Smooth muscle cell (in vitro differentiated cells): ENCODE measurements around the gene PTPN21. TPM values are rescaled to one million over a fixed set of nuclear protein-coding genes. Genes with fewer than 3 reads are reported as not detected.

Experiments
- DNase-seq: peaks from one replicate; lab custom pipeline; 2025; ENCODE audit not compliant: unreplicated experiment; lab: John Stamatoyannopoulos, UW
- H2AFZ ChIP-seq: fragments of 200-600 bp; sonication (generic); 2 replicates; pipeline ENCODE4 v1.6.0; 2016; ENCODE audit warnings: antibody characterized with exemption, low read depth, mild to moderate bottlenecking
- H3F3A ChIP-seq: fragments of 200-600 bp; sonication (generic); 2 replicates; pipeline ENCODE4 v1.6.0; 2017; ENCODE audit warnings: antibody characterized with exemption, low read depth
- H3K27ac ChIP-seq: fragments of 200-600 bp; sonication (generic); 2 replicates; pipeline ENCODE4 v1.5.1; 2016; ENCODE audit warnings: low read depth, mild to moderate bottlenecking
- H3K27me3 ChIP-seq: fragments of 200-600 bp; sonication (generic); 2 replicates; pipeline ENCODE4 v1.6.1; 2016; ENCODE audit warnings: low read depth, mild to moderate bottlenecking
- H3K36me3 ChIP-seq: fragments of 200-600 bp; sonication (generic); 2 replicates; pipeline ENCODE4 v1.5.1; 2016; ENCODE audit warnings: low read depth
- H3K4me1 ChIP-seq: fragments of 200-600 bp; sonication (generic); 2 replicates; pipeline ENCODE4 v1.5.1; 2016; ENCODE audit warnings: low read depth
- H3K4me2 ChIP-seq: fragments of 200-600 bp; sonication (generic); 2 replicates; pipeline ENCODE4 v1.6.0; 2016; ENCODE audit warnings: mild to moderate bottlenecking
- H3K4me3 ChIP-seq: fragments of 200-600 bp; sonication (generic); 2 replicates; pipeline ENCODE4 v1.5.1; 2016; ENCODE audit warnings: mild to moderate bottlenecking
- H3K79me2 ChIP-seq: fragments of 200-600 bp; sonication (generic); 2 replicates; pipeline ENCODE4 v1.6.0; 2016; ENCODE audit warnings: low read depth, mild to moderate bottlenecking
- H3K9ac ChIP-seq: fragments of 200-600 bp; sonication (generic); 2 replicates; pipeline ENCODE4 v1.6.0; 2016; ENCODE audit warnings: low read depth
- H3K9me3 ChIP-seq: fragments of 200-600 bp; sonication (generic); replicated peaks from 2 replicates; pipeline ENCODE4 v1.5.1; 2016; ENCODE audit warnings: low read depth
- H4K20me1 ChIP-seq: fragments of 200-600 bp; sonication (generic); 2 replicates; pipeline ENCODE4 v1.6.0; 2016; ENCODE audit warnings: low read depth
- CTCF ChIP-seq: fragments of 200-600 bp; sonication (generic); IDR thresholded peaks from 2 replicates; pipeline ENCODE4 v1.5.1; 2017; ENCODE audit warnings: borderline replicate concordance, mild to moderate bottlenecking, antibody characterized with exemption; ENCODE audit not compliant: insufficient read depth, poor library complexity, severe bottlenecking
- WGBS: methylation state at CpG from one replicate; pipeline ENCODE4 v1.1.7; 2016; ENCODE audit warnings: low lambda C conversion rate; 5-methylcytosine and 5-hydroxymethylcytosine counted together
- polyA plus RNA-seq: library from polyadenylated mRNA; unstranded; fragments of >200 nt; fragmentation: Nextera tagmentation; extraction: Ambion mirVana; gene quantifications from 2 replicates; pipeline ENCODE4 v1.2.1, GENCODE V29; 2016
- total RNA-seq: library from RNA; depleted of rRNA; stranded (reverse); fragments of >200 nt; gene quantifications from 2 replicates; pipeline ENCODE4 v1.2.3, GENCODE V29; 2014

Gene PTPN21
- total and polyA plus RNA-seq, 2 experiments from 2014 or later = 8.1 to 12.2 TPM

- Histone ChIP-seq H3K4me3 (no peak overlapping the region), H3K9me3 (no peaks in the 10 kb centered on the region), H3K4me2 (no peak overlapping the region), H3F3A (no peaks in the 10 kb centered on the region), H3K27ac (no peak overlapping the region), H3K27me3 (no peaks in the 10 kb centered on the region), H3K36me3 (peaks cover 12% of the 10 kb centered on the region), H3K9ac (no peak overlapping the region), H3K79me2 (no peaks in the 10 kb centered on the region), H2AFZ (no peak overlapping the region), H3K4me1 (no peaks in the 10 kb centered on the region), H4K20me1 (no peaks in the 10 kb centered on the region)
- WGBS = 86% methylated on average over 2 of the region's 2 CpGs
- DNase-seq = no peak
- no peak for TF ChIP-seq CTCF
Measured at GRCh38 chr14:88430976-88431375, 123.8 kb downstream of the PTPN21 start.

GRCh38 chr14:88426271-88426670 lies 128.5 kb downstream of the PTPN21 start:
- Histone ChIP-seq H3K4me3 (no peak overlapping the region), H3K27me3 (no peaks in the 10 kb centered on the region), H3K27ac (no peak overlapping the region), H3K79me2 (no peaks in the 10 kb centered on the region), H3K9me3 (no peaks in the 10 kb centered on the region), H4K20me1 (no peaks in the 10 kb centered on the region), H3K4me1 (no peaks in the 10 kb centered on the region), H3K36me3 (peaks cover 6% of the 10 kb centered on the region), H3K4me2 (no peak overlapping the region), H3K9ac (no peak overlapping the region), H3F3A (peaks cover 2% of the 10 kb centered on the region), H2AFZ (no peak overlapping the region)
- no peak for DNase-seq
- no peak for TF ChIP-seq CTCF
- 91% methylated on average over 7 of the region's 7 CpGs for WGBS

GRCh38 chr14:88424573-88424972 lies 130.2 kb downstream of the PTPN21 start:
- Histone ChIP-seq H3K4me1 (no peaks in the 10 kb centered on the region), H3K9me3 (no peaks in the 10 kb centered on the region), H3K4me3 (no peak overlapping the region), H3K36me3 (peaks cover 6% of the 10 kb centered on the region), H3K9ac (no peak overlapping the region), H3K27me3 (no peaks in the 10 kb centered on the region), H3K4me2 (no peak overlapping the region), H3F3A (peaks cover 4% of the 10 kb centered on the region), H2AFZ (no peak overlapping the region), H3K27ac (no peak overlapping the region), H3K79me2 (no peaks in the 10 kb centered on the region), H4K20me1 (no peaks in the 10 kb centered on the region)
- DNase-seq = no peak
- no peak for TF ChIP-seq CTCF

GRCh38 chr14:88422919-88423650 lies 131.7 kb downstream of the PTPN21 start:
- Histone ChIP-seq H3K4me1 (no peaks in the 10 kb centered on the region), H2AFZ (no peak overlapping the region), H3K27me3 (no peaks in the 10 kb centered on the region), H3K9ac (no peak overlapping the region), H3K79me2 (no peaks in the 10 kb centered on the region), H3K9me3 (peaks cover 7% of the 10 kb centered on the region), H3K36me3 (peaks cover 12% of the 10 kb centered on the region), H3K4me3 (no peak overlapping the region), H3F3A (peaks cover 4% of the 10 kb centered on the region), H3K4me2 (no peak overlapping the region), H4K20me1 (no peaks in the 10 kb centered on the region), H3K27ac (peak overlapping the region; percentile 3)
- no peak for TF ChIP-seq CTCF
- DNase-seq = no peak
- WGBS = 45% methylated on average over 3 of the region's 3 CpGs
